ENCODE data around the gene PIGW. TPM values are rescaled to one million over a fixed set of nuclear protein-coding genes. Genes with fewer than 3 reads are reported as not detected.

The PIGW gene
- total and polyA plus RNA-seq, 9 of the 15 experiments (the other 6 are each of a cell fraction or from before 2014, with no cell fraction given) = 9.5 to 33.9 (median 21.2) TPM

- TF ChIP-seq MGA (IDR thresholded peaks at IDR 0.05) = peak; percentile 95
- TF ChIP-seq TSC22D4 (tag; IDR thresholded peaks at IDR 0.05) = no peak
- TF ChIP-seq E2F1 (CRISPR knock-in tag; IDR thresholded peaks at IDR 0.05) = peak; percentile 82; the same call in 1 of the 2 replicates
- no peak for TF ChIP-seq ZSCAN29 (IDR thresholded peaks at IDR 0.05)
- no peak; the same call in 1 of the 2 replicates for TF ChIP-seq ZNF175 (CRISPR knock-in tag; IDR thresholded peaks at IDR 0.05; ENCODE audit: low read depth)
- TF ChIP-seq HMBOX1 (IDR thresholded peaks at IDR 0.05) = no peak
- TF ChIP-seq ZNF3 (CRISPR knock-in tag; IDR thresholded peaks at IDR 0.05) = no peak
- TF ChIP-seq SRSF1 (IDR thresholded peaks at IDR 0.05; ENCODE audit: low read depth, low read length) = 0 out of 2 replicates have a peak, but pooled peaks have one; percentile 60
These were observed at the start of gene PIGW, which contains the start of gene MYO19 (continued) for GRCh38 chr17:36534840-36535668.
